Stimulated activated CD4-positive, alpha-beta T cell treated with anti-CD3 and anti-CD28 coated beads, Interleukin-12 subunit alpha, Interleukin-12 subunit beta, amount 100 ng/mL, for 4 hours (primary cell): ENCODE data around the gene ATP8A2.
"Not testable (repeated sequence)": the region's sequence is repeated elsewhere in the genome, so short reads cannot be mapped to it uniquely, and the experiment has no call there.

Experiments used
- DNase-seq: peaks from one replicate; pipeline ENCODE4 v3.0.0-alpha.2; 2020

The ATP8A2 gene

GRCh38 chr13:26058704-26059103 is 686.9 kb downstream of the ATP8A2 start:
- DNase-seq = no peak

- no peak for DNase-seq
Observed at GRCh38 chr13:26060357-26060756, 688.6 kb downstream of the ATP8A2 start.

GRCh38 chr13:26061256-26061655 is 689.5 kb downstream of the ATP8A2 start:
- no peak for DNase-seq

- DNase-seq = no peak
Observed at GRCh38 chr13:26061947-26062346, 690.2 kb downstream of the ATP8A2 start.

DNA sequence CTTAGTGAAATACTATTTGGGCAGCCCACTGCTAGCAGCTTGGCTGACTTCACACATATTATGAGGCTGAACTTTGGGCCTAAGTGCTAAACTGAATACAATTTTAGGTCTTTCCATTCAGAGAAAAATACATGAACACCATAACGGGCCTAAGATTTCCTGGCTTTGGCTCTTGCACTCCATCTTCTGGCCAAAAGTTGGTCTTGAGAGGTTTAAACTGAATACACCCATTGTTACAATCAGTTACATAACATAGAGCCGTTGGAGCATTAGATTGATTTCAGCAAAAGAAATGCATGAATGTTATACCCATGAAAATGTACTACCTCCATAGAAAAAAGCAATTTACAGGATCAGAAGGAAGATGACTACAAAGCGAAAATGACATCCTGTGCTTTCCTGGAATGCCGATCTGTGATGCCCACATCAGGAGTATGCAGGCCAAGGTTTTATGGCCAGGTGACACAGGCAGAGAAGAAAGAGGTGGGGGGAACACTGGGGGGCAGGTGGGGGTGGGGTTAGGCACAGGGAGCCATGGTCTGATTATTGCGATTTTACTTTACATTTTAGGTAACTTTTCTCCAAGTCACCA is 691.2 kb downstream of the ATP8A2 start:
- no peak for DNase-seq

DNA sequence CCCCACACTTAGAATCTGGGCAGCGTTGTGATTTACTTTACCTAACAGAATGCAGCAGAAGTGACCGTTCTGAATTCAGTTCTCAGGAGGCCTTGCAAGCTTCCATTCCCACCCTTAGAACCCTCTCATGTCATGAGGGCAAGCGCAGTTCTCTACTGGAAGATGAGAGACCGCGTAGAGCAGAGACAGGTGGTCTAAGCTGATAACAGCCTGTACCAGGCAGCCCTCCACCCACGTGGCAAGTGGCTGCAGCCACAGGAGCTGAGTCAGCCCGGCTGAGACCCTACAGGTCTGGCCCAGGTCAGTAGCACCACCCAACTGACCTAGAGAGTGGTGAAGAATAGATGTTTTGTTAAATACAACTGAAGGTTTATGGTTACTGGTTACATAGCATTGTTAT is 694.7 kb downstream of the ATP8A2 start:
- not testable (repeated sequence) for DNase-seq

GRCh38 chr13:26067601-26068000 is 695.8 kb downstream of the ATP8A2 start:
- DNase-seq = no peak

- not testable (repeated sequence) for DNase-seq
Observed at GRCh38 chr13:26068372-26068771, 696.6 kb downstream of the ATP8A2 start.

DNA sequence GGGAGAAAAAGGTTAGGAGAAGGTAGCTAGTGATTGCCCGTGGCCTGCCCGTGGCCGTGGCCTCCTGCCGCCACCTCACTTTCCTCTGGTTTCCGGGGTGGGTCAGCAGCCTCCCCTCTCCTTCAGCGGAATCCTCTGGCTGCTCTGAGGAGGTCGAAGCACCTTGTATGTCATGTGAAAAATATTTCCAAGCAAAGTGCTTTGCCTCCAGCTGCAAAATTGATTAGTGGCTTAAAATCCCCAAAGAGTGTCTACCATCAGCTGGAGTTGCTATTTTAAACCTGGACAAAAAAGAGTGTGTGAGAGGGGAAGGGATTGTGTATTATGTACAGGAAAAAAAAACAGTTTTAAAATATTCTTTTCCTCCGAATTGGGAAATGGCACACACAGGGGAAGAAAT is 697.9 kb downstream of the ATP8A2 start:
- DNase-seq = not testable (repeated sequence)

GRCh38 chr13:26071691-26072090 is 699.9 kb downstream of the ATP8A2 start:
- DNase-seq = no peak

GRCh38 chr13:26072335-26072734 is 700.6 kb downstream of the ATP8A2 start:
- DNase-seq = not testable (repeated sequence)

- DNase-seq = no peak
Observed at GRCh38 chr13:26074706-26075105, 702.9 kb downstream of the ATP8A2 start.
